Measurements from ENCODE around the gene GPRIN3. TPM values are rescaled to one million over a fixed set of nuclear protein-coding genes. Genes with fewer than 3 reads are reported as not detected.

GPRIN3 gene
- total and polyA plus RNA-seq, 2 of the 13 experiments (the other 11 are each of a cell fraction or from before 2014, with no cell fraction given) = not detected

- Histone ChIP-seq H4K20me1 (ENCODE audit: insufficient read depth, low read length) (no peaks in the 10 kb centered on the region), H3K9ac (ENCODE audit: insufficient read depth, low read depth, low read length) (no peak overlapping the region), H3K27ac (ENCODE audit: extremely low read length, insufficient read depth, low read length) (no peak overlapping the region), H3K4me3 (replicated peaks in 1 of 3; ENCODE audit: insufficient read depth in 1 of 3, low read depth in 2 of 3, low read length in 3 of 3) (no peak overlapping the region), H3K4me2 (ENCODE audit: low read depth, low read length) (no peak overlapping the region), H3K36me3 (replicated peaks in 1 of 2; ENCODE audit: control insufficient read depth in 1 of 2, insufficient read depth in 2 of 2, low read length in 2 of 2) (no peaks in the 10 kb centered on the region), H2AFZ (ENCODE audit: low read length) (no peak overlapping the region), H3K27me3 (ENCODE audit: control insufficient read depth in 1 of 2, insufficient read depth in 2 of 2, low read length in 2 of 2) (no peaks in the 10 kb centered on the region), H3K4me1 (ENCODE audit: insufficient read depth, low read length) (peaks cover 12% of the 10 kb centered on the region), H3K79me2 (ENCODE audit: insufficient read depth, low read length) (no peaks in the 10 kb centered on the region), H3K9me3 (ENCODE audit: low read length) (no peaks in the 10 kb centered on the region)
- intact Hi-C loops (cut with micrococcal nuclease; ENCODE audit: unreplicated experiment) = no loop called here
- no TSS peak for BruUV-seq (replicated peaks)
- ChIA-PET POLR2A (no interaction called here), CTCF (ENCODE audit: low intra/inter-chr PET ratio, low total read pairs) (no interaction called here)
- no peak for ATAC-seq
- TF ChIP-seq ZFYVE20 (CRISPR knock-in tag; IDR thresholded peaks at IDR 0.05; ENCODE audit: borderline replicate concordance, low read depth) (no peak), ZNF570 (CRISPR knock-in tag; IDR thresholded peaks at IDR 0.05; ENCODE audit: borderline replicate concordance) (no peak), SCMH1 (CRISPR knock-in tag; IDR thresholded peaks at IDR 0.05; ENCODE audit: borderline replicate concordance) (no peak), RFXANK (CRISPR knock-in tag; IDR thresholded peaks at IDR 0.05) (no peak), THAP7 (CRISPR knock-in tag; IDR thresholded peaks at IDR 0.05) (no peak), TFDP1 (CRISPR knock-in tag; IDR thresholded peaks at IDR 0.05; ENCODE audit: borderline replicate concordance) (no peak), GABPB1 (CRISPR knock-in tag; IDR thresholded peaks at IDR 0.05) (no peak), ZNF383 (CRISPR knock-in tag; IDR thresholded peaks at IDR 0.05; ENCODE audit: borderline replicate concordance) (no peak), MAZ (IDR thresholded peaks at IDR 0.05; ENCODE audit: borderline replicate concordance, low read depth, low read length) (no peak), MAZ (CRISPR knock-in tag; IDR thresholded peaks at IDR 0.05; ENCODE audit: low read depth) (no peak), PCBP2 (optimal IDR thresholded peaks at IDR 0.05; ENCODE audit: low read depth, low read length, poor library complexity, severe bottlenecking) (no peak), PCBP1 (IDR thresholded peaks at IDR 0.05; ENCODE audit: borderline replicate concordance, low read depth, low read length) (no peak), ETS1 (CRISPR knock-in tag; IDR thresholded peaks at IDR 0.05) (no peak)
- 8% methylated on average over 1 of the region's 1 CpG for WGBS (ENCODE audit: low lambda C conversion rate)
- in situ Hi-C loops (cut with HindIII; ENCODE audit: extremely low pct_ligation_motif_present, low pct_unique_long_range_greater_than_20kb) = no loop called here
- no peak for FAIRE-seq
- no peak for DNase-seq (ENCODE audit: low spot score)
Observed at GRCh38 chr4:89214308-89214707, 93.3 kb downstream of the GPRIN3 start.

Measured in HepG2 (cell line).